Medulla oblongata (tissue), 1 donor: ENCODE data around the gene MISP3.

Experiments
- DNase-seq: peaks from one replicate; pipeline ENCODE4 v3.0.0-alpha.2; 2015; ENCODE audit errors: extremely low spot score

MISP3 gene

GRCh38 chr19:14102102-14102696, 29.6 kb downstream of the MISP3 start:
- no peak for DNase-seq

- DNase-seq = no peak
Measured at GRCh38 chr19:14102756-14103155, 30.2 kb downstream of the MISP3 start.

- DNase-seq = no peak
Measured at GRCh38 chr19:14103310-14103709, 30.7 kb downstream of the MISP3 start.

DNA sequence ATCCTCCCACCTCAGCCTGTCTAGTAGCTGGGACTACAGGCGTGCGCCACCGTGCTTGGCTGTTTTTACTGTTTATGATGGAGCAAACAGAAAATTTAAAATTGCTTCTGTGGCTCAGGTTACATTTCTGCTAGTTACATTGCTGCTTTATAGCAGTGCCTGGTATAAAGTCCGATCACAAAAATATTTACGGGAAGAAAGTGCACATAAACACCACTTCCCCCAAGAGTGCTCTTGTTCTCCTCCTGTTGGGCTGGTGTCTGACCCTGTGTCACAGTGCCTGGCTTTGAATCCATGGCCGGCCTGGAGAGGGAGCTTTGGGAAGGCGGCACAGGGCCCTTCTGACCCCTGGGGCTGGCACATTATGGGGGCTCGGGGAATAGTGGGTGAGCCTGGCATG, 33.1 kb downstream of the MISP3 start:
- no peak for DNase-seq

GRCh38 chr19:14106840-14107239, 34.3 kb downstream of the MISP3 start:
- DNase-seq = no peak

GRCh38 chr19:14107581-14108461, 35.2 kb downstream of the MISP3 start:
- DNase-seq = peak; percentile 40

- no peak for DNase-seq
Measured at GRCh38 chr19:14110650-14111049, 38.1 kb downstream of the MISP3 start.

GRCh38 chr19:14111486-14111885, 38.9 kb downstream of the MISP3 start:
- no peak for DNase-seq

GRCh38 chr19:14112051-14112808, 39.6 kb downstream of the MISP3 start:
- DNase-seq = no peak

DNA sequence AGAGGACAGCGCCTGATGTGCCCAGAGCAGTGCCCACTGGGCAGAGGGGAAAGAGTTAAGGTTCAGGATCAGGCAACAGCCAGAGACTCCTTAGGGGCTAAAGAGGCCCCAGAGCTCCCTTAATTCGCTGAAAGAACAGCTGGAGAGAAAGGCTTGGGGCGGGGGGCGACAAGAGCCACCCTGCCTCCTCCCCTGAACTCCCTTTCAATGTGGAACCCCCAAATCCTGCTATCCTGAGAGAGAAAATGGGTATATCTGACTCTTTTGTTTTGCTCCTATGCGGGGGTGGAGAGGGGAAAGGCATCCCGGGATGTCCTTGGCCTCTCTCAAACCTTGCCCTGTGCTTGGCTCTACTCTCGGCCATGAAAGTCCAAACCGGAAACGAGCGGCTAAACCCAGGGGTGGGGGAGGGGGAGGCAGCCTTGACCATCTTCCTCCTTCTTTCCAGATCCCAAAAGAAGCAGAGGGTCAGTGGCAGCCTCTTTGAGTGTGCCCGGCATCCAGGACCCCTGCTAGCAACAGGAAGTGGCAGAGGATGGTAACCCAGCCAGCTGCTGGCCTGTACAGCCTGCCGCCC, 40.3 kb downstream of the MISP3 start:
- DNase-seq = peak; percentile 37

GRCh38 chr19:14113762-14114414, 41.3 kb downstream of the MISP3 start:
- DNase-seq = no peak

DNA sequence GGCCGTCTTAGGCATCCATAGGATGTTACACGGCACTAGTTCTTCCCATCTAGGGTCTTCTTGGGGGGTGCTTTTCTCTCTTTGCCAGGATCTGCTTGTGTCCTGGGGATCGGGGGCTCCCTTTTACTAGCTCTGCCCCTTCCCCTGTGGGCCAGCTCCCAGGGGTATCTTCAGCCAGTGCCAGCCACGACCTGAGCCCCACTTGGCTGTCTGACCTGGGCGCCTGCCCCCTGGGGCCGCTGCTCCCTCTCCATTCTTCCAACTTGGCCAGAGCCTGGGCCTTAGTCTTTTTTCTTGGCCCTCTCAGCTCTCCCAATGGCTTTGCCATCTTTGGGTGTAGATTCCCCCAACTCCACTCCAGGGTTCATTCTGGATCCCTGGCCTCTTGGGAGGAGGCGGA, 41.9 kb downstream of the MISP3 start:
- DNase-seq = no peak

DNA sequence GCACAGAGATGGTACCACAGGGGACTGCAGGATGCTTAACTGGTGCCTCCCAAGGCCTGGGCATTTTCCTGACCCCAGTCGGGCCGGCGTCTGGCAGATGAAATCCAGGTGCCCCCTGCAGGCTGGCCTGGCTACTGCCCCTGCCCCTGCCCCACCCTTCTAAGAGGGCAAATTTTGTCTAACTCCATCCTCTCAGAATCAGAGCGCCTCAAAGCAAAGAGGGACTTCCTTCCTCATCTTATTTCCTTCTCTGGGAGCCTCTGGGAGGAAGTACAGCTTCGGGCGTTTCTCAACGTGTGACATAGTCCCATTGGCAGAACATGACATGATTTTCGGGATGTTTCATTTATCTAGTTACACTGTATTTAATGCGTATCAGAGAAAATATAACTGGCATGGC, 42.3 kb downstream of the MISP3 start:
- peak; percentile 71 for DNase-seq

DNA sequence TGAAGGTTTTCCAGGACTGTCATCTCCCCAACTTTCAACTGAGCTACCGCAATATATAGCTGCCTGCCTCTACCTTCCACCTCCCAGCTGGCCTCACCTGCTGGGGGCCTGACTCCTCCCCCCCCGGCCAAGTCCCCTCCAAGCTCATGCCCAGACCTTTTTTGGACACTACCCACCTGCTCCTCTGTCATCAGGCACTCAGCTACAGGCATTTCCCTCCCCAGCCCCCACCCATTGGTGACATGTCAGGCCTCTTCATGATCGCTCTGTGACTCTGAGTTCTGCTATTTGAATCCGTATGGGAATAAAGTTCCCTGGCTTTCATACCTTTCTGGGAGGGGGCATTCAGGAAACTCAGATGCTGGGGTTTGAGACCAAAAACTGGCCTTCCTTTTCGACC, 43.2 kb downstream of the MISP3 start:
- DNase-seq = no peak

- no peak for DNase-seq
Measured at GRCh38 chr19:14116525-14116917, 43.9 kb downstream of the MISP3 start.

DNA sequence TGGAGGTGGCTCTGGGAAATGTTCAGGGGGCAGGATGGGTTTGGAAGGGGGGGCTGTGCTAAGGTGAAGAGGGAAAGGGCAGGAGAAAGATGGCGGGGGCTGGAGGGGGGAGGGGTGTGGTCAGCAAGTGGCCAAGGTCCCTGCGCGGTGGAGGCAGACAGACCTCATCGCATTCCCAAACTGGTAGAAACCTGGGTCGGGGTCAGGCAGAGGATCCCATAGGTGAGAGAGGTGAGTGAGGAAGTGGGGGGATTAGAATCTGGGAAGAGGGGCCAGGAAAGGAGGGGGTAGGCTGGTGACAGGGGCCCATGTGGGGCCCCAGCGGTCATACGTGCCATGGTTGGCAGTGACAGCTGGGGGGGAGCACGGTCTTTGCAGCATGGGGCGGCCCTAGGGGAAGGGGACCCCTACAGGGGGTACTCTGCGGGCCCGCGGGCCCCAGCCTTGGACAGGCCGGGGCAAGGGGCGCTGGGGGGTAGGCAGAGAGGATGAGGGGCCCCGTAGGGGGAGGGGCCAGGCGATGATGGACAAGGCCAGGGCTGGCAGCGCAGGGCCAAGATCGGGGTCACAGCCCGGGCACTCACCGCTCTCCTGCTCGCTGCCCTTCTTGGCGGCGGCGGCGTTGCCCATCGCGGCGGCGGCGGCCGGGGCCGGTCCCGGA, 44.5 kb downstream of the MISP3 start:
- no peak for DNase-seq

DNA sequence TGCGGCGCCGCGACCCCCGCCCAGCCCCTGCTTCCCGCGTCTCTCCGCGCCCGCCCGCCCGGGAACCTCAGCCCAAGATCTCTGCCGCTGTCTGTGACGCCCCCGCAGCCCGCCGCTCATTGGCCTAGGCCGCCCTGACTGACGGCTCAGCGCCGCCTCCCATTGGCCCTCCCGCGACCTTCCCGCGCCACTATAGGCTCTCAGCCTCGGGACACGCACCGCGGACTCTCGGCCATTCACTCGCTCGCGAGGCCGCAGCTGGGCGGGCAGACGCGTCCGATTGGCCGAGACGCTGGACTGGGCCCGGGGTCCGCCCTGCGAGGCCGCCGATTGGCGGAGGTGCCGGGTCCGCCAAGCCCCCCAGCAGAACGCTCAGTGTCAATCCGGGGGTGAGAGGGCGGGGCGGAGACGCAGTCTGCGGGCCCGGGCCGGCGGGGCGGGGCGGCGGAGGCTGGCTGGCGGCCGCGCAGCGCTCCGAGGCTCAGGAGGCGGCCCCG, 45.1 kb downstream of the MISP3 start, which contains the start of gene PRKACA:
Gene PRKACA (minus strand): TSS at position 95 of the 497 bp plus-strand sequence. CDS start 215 bp downstream, outside the sequence.
- DNase-seq = peak; percentile 99

GRCh38 chr19:14118165-14119051, 45.8 kb downstream of the MISP3 start:
- DNase-seq = peak; percentile 87

DNA sequence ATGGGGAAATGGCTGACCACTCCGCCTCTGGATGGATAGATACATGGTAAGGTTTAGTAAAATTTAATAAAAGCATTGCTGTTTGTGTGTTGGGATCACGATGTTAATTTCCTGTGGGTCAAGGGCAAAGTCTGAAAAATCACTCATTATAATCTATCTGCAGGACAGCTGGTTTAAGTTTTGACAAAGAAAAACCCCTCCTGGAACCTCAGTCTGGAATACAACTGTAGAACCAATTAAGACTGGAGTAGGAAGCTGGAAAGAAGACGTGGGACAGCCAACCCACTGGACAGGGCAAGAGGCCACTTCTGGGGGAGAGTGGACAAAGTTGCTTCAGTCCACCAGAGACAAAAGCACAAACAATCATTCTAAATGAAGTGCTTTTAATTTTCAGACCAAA, 46.6 kb downstream of the MISP3 start:
- no peak for DNase-seq
